Tibial nerve (tissue), 4 donors: ENCODE results near the gene NGFR.

Source experiments
- EP300 ChIP-seq, 2 donors: sonication (generic); formaldehyde crosslinking; IDR thresholded peaks; one replicate each; pipeline ENCODE4 v1.6.1; 2017; ENCODE audit warnings: antibody characterized with exemption in 2 of 2, mild to moderate bottlenecking in 1 of 2
- POLR2A ChIP-seq, 2 donors: fragments of 450-650 bp; IDR thresholded peaks; one replicate each; pipeline ENCODE4 v1.6.1; 2017; ENCODE audit warnings: antibody characterized with exemption in 2 of 2, mild to moderate bottlenecking in 2 of 2, moderate library complexity in 2 of 2
- TF ChIP-seq, protein P1 (sequence below), 5 experiments: fragments of 200-600 bp in 3 of 5; fragments of 450-650 bp in 2 of 5; sonication (generic) in 3 of 5; IDR thresholded peaks; one replicate each; pipeline ENCODE4 v1.5.1; 2016 to 2019; ENCODE audit warnings: antibody characterized with exemption in 5 of 5, mild to moderate bottlenecking in 3 of 5, moderate library complexity in 2 of 5

DNA sequence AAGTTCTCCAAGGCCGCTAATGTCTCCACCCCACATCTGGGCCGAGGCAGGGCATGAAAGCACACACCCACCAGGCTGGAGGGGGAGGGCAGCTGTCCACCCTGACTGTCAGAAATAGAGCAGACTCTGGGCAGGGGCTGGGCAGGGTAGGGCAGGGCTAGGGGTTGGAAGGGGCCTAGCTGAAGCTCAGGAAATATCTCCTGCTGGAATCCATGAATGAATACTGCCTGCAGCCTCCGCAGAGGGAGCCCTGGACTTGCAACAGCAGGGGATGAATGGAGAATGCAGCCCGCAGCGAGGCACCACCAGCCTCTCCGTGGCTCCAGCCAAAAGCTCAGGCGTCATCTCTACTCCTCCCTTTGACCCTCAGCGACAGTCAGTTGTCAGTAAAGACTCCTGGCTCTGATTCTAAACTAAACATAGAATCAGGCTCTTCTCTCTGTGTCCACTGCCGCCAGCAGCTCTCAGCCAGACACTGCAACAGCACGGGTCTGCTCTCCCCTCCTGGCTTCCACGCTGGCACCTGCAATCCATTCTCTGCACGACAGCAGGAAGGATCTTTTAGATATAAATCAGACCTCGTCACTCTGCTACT lies 23.9 kb upstream of the NGFR start:
- TF ChIP-seq, protein P1, sequence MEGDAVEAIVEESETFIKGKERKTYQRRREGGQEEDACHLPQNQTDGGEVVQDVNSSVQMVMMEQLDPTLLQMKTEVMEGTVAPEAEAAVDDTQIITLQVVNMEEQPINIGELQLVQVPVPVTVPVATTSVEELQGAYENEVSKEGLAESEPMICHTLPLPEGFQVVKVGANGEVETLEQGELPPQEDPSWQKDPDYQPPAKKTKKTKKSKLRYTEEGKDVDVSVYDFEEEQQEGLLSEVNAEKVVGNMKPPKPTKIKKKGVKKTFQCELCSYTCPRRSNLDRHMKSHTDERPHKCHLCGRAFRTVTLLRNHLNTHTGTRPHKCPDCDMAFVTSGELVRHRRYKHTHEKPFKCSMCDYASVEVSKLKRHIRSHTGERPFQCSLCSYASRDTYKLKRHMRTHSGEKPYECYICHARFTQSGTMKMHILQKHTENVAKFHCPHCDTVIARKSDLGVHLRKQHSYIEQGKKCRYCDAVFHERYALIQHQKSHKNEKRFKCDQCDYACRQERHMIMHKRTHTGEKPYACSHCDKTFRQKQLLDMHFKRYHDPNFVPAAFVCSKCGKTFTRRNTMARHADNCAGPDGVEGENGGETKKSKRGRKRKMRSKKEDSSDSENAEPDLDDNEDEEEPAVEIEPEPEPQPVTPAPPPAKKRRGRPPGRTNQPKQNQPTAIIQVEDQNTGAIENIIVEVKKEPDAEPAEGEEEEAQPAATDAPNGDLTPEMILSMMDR (IDR thresholded peaks at IDR 0.05): no peak
- TF ChIP-seq POLR2A (IDR thresholded peaks at IDR 0.05) (no peak), EP300 (IDR thresholded peaks at IDR 0.05) (peak in 1 of 2 donors; percentile 32)
